ENCODE results near the gene AMT. TPM values are rescaled to one million over a fixed set of nuclear protein-coding genes. Genes with fewer than 3 reads are reported as not detected.
A peak's percentile ranks its signal among the peaks of the same experiment; 100 is the strongest.

Gene AMT
- total RNA-seq, 1 donor from 2014 or later, result 4.8 TPM

GRCh38 chr3:49387721-49388120 lies 34.6 kb downstream of the AMT start:
- Mint-ChIP-seq H3K27ac (ENCODE audit: unreplicated experiment) (peak overlapping the region; percentile 80), H3K27me3 (ENCODE audit: low read depth) (no peaks in the 10 kb centered on the region), H3K4me1 (ENCODE audit: low read depth) (peaks cover 45% of the 10 kb centered on the region), H3K4me3 (ENCODE audit: unreplicated experiment) (no peak overlapping the region), H3K9me3 (ENCODE audit: low read depth) (no peaks in the 10 kb centered on the region), H3K36me3 (ENCODE audit: low read depth) (peaks cover 3% of the 10 kb centered on the region)
- no peak for TF ChIP-seq CTCF (IDR thresholded peaks at IDR 0.05)
- DNase-seq (ENCODE audit: low spot score), result no peak

GRCh38 chr3:49386056-49386756 lies 36.1 kb downstream of the AMT start:
- TF ChIP-seq CTCF (IDR thresholded peaks at IDR 0.05), result no peak
- H3K9me3 Mint-ChIP-seq (ENCODE audit: low read depth), result no peaks in the 10 kb centered on the region
- H3K4me3 Mint-ChIP-seq (ENCODE audit: unreplicated experiment), result no peak overlapping the region
- no peak for DNase-seq (ENCODE audit: low spot score)
- H3K27ac Mint-ChIP-seq (ENCODE audit: unreplicated experiment), result peak overlapping the region; percentile 88
- peaks cover 3% of the 10 kb centered on the region for H3K36me3 Mint-ChIP-seq (ENCODE audit: low read depth)
- no peaks in the 10 kb centered on the region for H3K27me3 Mint-ChIP-seq (ENCODE audit: low read depth)
- peaks cover 45% of the 10 kb centered on the region for H3K4me1 Mint-ChIP-seq (ENCODE audit: low read depth)

- Mint-ChIP-seq H3K27me3 (ENCODE audit: low read depth) (no peaks in the 10 kb centered on the region), H3K9me3 (ENCODE audit: low read depth) (no peaks in the 10 kb centered on the region), H3K36me3 (ENCODE audit: low read depth) (peaks cover 3% of the 10 kb centered on the region), H3K27ac (ENCODE audit: unreplicated experiment) (no peak overlapping the region), H3K4me1 (ENCODE audit: low read depth) (peaks cover 45% of the 10 kb centered on the region), H3K4me3 (ENCODE audit: unreplicated experiment) (no peak overlapping the region)
- DNase-seq (ENCODE audit: low spot score), result no peak
- TF ChIP-seq CTCF (IDR thresholded peaks at IDR 0.05), result no peak
These were observed 36.7 kb downstream of the AMT start for GRCh38 chr3:49385617-49386016.

- Mint-ChIP-seq H3K36me3 (ENCODE audit: low read depth) (peaks cover 2% of the 10 kb centered on the region), H3K9me3 (ENCODE audit: low read depth) (no peaks in the 10 kb centered on the region), H3K27ac (ENCODE audit: unreplicated experiment) (peak overlapping the region; percentile 85), H3K4me3 (ENCODE audit: unreplicated experiment) (no peak overlapping the region), H3K4me1 (ENCODE audit: low read depth) (peaks cover 57% of the 10 kb centered on the region), H3K27me3 (ENCODE audit: low read depth) (no peaks in the 10 kb centered on the region)
- no peak for DNase-seq (ENCODE audit: low spot score)
- TF ChIP-seq CTCF (IDR thresholded peaks at IDR 0.05), result no peak
These were observed 38.9 kb downstream of the AMT start for GRCh38 chr3:49383387-49383786.

GRCh38 chr3:49378249-49378895 lies 43.9 kb downstream of the AMT start:
- H3K27me3 Mint-ChIP-seq (ENCODE audit: low read depth), result no peaks in the 10 kb centered on the region
- peaks cover 11% of the 10 kb centered on the region for H3K36me3 Mint-ChIP-seq (ENCODE audit: low read depth)
- H3K4me1 Mint-ChIP-seq (ENCODE audit: low read depth), result peaks cover 49% of the 10 kb centered on the region
- H3K9me3 Mint-ChIP-seq (ENCODE audit: low read depth), result no peaks in the 10 kb centered on the region
- no peak for DNase-seq (ENCODE audit: low spot score)
- peak overlapping the region; percentile 97 for H3K27ac Mint-ChIP-seq (ENCODE audit: unreplicated experiment)
- TF ChIP-seq CTCF (IDR thresholded peaks at IDR 0.05), result no peak
- peak overlapping the region; percentile 43 for H3K4me3 Mint-ChIP-seq (ENCODE audit: unreplicated experiment)
